ENCODE data around the gene ULBP3.
"Not testable (repeated sequence)": the region's sequence is repeated elsewhere in the genome, so short reads cannot be mapped to it uniquely, and the experiment has no call there.

The ULBP3 gene

GRCh38 chr6:150079604-150080003, 10.7 kb upstream of the ULBP3 start:
- no peak overlapping the region for H3K4me3 ChIP-seq (replicated peaks; ENCODE audit: low read depth, low read length)
- DNase-seq (ENCODE audit: extremely low read depth, low read depth), result no peak
- no peak for TF ChIP-seq CTCF (IDR thresholded peaks at IDR 0.05; ENCODE audit: low read depth, low read length, missing control alignments)

- DNase-seq (ENCODE audit: extremely low read depth, low read depth), result no peak
- no peak overlapping the region for H3K4me3 ChIP-seq (replicated peaks; ENCODE audit: low read depth, low read length)
- no peak for TF ChIP-seq CTCF (IDR thresholded peaks at IDR 0.05; ENCODE audit: low read depth, low read length, missing control alignments)
These were observed 9.9 kb upstream of the ULBP3 start for GRCh38 chr6:150078788-150079187.

DNA sequence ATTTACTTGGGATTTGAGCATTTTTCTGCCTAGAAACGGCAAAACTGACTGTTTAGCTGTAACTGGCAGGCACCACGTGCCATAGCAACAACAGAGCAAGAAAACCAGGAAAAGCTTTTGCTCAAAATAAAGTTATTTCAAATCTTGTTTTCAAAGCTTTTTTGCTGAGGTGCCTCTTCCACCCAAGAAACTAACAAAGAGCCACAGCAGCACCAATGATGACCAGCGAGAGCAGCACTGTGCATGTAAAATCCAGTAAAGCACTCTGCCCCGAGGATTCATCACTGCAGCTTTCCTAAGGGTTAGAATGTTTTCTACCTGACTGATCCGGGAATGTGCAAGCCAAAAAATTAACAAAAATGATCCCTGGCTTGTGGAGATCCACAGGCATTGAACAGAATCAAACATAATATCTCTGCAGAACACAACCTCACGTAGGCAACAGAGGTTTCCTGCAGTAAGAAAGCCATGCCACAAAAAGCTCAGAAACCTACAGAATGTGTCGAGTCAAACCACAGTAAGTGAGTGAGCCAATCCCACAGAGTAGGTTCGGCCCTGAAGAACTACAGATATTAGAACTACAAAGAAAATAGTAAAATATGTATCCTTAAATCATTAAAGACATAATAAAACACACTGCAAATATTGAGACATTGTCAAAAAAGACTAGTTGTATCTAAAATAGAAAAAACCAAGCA, 7.4 kb upstream of the ULBP3 start:
- no peak for TF ChIP-seq CTCF (IDR thresholded peaks at IDR 0.05; ENCODE audit: low read depth, low read length, missing control alignments)
- DNase-seq (ENCODE audit: extremely low read depth, low read depth), result no peak
- no peak overlapping the region for H3K4me3 ChIP-seq (replicated peaks; ENCODE audit: low read depth, low read length)

DNA sequence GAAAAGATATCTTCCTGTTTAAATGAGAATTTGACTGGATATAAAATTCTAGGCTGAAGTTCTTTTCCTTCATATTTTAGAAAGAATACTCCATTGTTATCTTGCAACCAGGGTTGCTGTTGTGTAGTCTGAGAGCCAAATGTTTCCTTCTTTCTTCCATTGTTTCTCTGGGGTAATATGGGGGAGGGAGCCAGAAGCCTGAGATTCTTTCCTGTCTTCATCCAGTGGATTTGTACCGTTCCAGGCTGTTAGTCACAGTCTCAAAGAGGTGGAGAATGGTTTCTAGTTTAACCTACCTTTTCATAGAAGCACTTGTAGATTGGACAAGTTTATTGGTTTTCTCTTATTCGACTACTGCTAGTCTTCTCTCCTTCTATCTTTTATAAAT, 6.1 kb upstream of the ULBP3 start:
- no peak for TF ChIP-seq CTCF (IDR thresholded peaks at IDR 0.05; ENCODE audit: low read depth, low read length, missing control alignments)
- H3K4me3 ChIP-seq (replicated peaks; ENCODE audit: low read depth, low read length), result no peak overlapping the region
- no peak for DNase-seq (ENCODE audit: extremely low read depth, low read depth)

DNA sequence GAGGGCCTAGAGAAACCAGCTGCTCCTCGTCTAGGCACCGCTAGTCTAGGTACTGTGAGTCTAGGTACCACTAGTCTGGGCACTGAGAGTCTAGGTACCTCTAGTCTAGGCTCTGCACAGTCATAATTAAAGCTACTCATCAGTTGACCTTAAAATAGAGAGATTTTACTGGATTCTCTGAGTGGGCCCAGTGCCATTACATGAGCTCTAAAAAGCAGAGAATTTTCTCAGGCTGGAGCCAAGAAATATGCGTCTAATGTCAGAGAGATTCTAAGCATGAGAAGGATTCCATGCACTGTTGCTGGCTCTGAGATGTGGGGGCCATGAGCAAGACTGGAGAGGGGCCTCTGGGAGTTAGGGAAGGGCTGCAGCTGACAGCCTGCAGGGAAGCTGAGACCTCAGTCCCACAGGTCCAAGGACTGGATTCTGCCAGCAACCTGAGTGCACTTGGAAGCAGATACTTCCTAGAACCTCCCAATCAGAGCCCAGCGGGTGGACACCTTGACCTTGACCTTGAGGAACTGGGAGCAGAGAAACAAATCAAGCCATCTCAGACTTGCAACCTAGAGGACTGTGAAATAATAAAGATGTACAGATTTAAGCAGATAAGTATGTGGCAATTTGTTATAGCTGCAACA, 5.6 kb upstream of the ULBP3 start:
- H3K4me3 ChIP-seq (replicated peaks; ENCODE audit: low read depth, low read length); DNase-seq (ENCODE audit: extremely low read depth, low read depth): not testable (repeated sequence)

GRCh38 chr6:150072201-150072600, 3.3 kb upstream of the ULBP3 start:
- DNase-seq (ENCODE audit: extremely low read depth, low read depth), result no peak
- TF ChIP-seq CTCF (IDR thresholded peaks at IDR 0.05; ENCODE audit: low read depth, low read length, missing control alignments), result no peak
- no peak overlapping the region for H3K4me3 ChIP-seq (replicated peaks; ENCODE audit: low read depth, low read length)

DNA sequence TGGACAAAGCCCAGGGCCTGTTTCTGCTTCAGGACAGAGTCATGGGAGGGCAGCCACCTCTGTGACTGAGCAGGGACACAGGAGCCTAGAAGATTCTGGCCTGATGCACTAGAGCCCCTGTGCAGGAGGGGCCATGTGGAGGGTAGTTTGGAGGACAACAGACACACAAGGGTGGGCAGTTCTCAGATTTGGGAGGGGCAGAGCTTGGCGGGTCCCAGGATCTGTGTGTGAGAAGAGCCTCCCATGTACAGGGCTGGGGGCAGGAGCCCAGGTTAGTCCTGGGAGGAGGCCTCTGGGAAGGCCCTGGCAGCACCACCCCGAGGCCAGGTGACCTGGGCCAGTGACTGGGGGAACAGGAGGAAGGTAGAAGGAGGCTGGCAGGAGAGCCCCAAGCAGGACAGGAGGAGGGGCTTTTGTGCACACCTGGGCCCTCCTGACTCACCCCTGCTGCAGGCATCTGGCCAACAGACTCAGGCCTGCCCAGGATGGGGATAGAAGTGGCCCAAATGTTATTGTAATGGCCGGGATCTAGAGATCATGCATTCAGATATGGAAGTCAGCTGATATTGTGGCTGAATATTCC, 1.4 kb upstream of the ULBP3 start:
- DNase-seq (ENCODE audit: extremely low read depth, low read depth), result no peak

More for the DNA sequence above, 1.4 kb upstream of the ULBP3 start:
- no peak for TF ChIP-seq CTCF (IDR thresholded peaks at IDR 0.05; ENCODE audit: low read depth, low read length, missing control alignments)
- H3K4me3 ChIP-seq (replicated peaks; ENCODE audit: low read depth, low read length), result no peak overlapping the region
